HG02884 (cell line): ENCODE measurements around the gene HAUS7.

Source experiments
- ATAC-seq: cut with Tn5 transposase; IDR thresholded peaks from one replicate; pipeline ENCODE4 v1.9.1; 2021; ENCODE audit warnings: mild to moderate bottlenecking, moderate library complexity; ENCODE audit not compliant: unreplicated experiment

Gene HAUS7

GRCh38 chrX:153441981-153442380 is 28.4 kb downstream of the HAUS7 start:
- no peak for ATAC-seq

GRCh38 chrX:153441296-153441695 is 29.1 kb downstream of the HAUS7 start:
- no peak for ATAC-seq

- ATAC-seq: no peak
These were observed 29.7 kb downstream of the HAUS7 start for GRCh38 chrX:153440556-153441135.

- ATAC-seq: no peak
These were observed 30.4 kb downstream of the HAUS7 start for GRCh38 chrX:153439977-153440376.

GRCh38 chrX:153438532-153438931 is 31.8 kb downstream of the HAUS7 start:
- no peak for ATAC-seq

- no peak for ATAC-seq
These were observed 34.5 kb downstream of the HAUS7 start for GRCh38 chrX:153435845-153436244.

GRCh38 chrX:153434801-153435200 is 35.6 kb downstream of the HAUS7 start:
- no peak for ATAC-seq

GRCh38 chrX:153433781-153434285 is 36.5 kb downstream of the HAUS7 start:
- ATAC-seq: no peak

- ATAC-seq: no peak
These were observed 37.2 kb downstream of the HAUS7 start for GRCh38 chrX:153433161-153433680.

- no peak for ATAC-seq
These were observed 39.6 kb downstream of the HAUS7 start for GRCh38 chrX:153430796-153431195.

- ATAC-seq: no peak
These were observed 44.2 kb downstream of the HAUS7 start for GRCh38 chrX:153426204-153426603.

- ATAC-seq: no peak
These were observed 46.7 kb downstream of the HAUS7 start for GRCh38 chrX:153423652-153424051.

GRCh38 chrX:153421856-153422255 is 48.5 kb downstream of the HAUS7 start:
- no peak for ATAC-seq

- ATAC-seq: no peak
These were observed 49.4 kb downstream of the HAUS7 start for GRCh38 chrX:153420851-153421599.

- no peak for ATAC-seq
These were observed 52.7 kb downstream of the HAUS7 start for GRCh38 chrX:153417637-153418036.

- ATAC-seq: no peak
These were observed 53.5 kb downstream of the HAUS7 start for GRCh38 chrX:153416781-153417450.

- no peak for ATAC-seq
These were observed 55.4 kb downstream of the HAUS7 start for GRCh38 chrX:153414856-153415510.

- no peak for ATAC-seq
These were observed 56.6 kb downstream of the HAUS7 start for GRCh38 chrX:153413731-153414130.

- ATAC-seq: no peak
These were observed 57.3 kb downstream of the HAUS7 start for GRCh38 chrX:153412746-153413720.

GRCh38 chrX:153411988-153412574 is 58.3 kb downstream of the HAUS7 start:
- ATAC-seq: no peak
